Adrenal gland (tissue), 12 donors: Measurements from ENCODE around the gene STX4. TPM values are rescaled to one million over a fixed set of nuclear protein-coding genes. Genes with fewer than 3 reads are reported as not detected.

Experiments
- DNase-seq, 7 donors: peaks; one replicate each; pipeline ENCODE4 v3.0.0-alpha.2; 2019 to 2020
- H3K27ac ChIP-seq, 5 donors: fragments of 200-600 bp; sonication (generic) in 4 of 5; 1 replicate in 3 of 5; 2 replicates in 2 of 5; pipeline versions ENCODE4 v1.5.1 to v1.8.0; 2016 to 2020; ENCODE audit warnings: mild to moderate bottlenecking in 1 of 5
- H3K27me3 ChIP-seq: fragments of 200-600 bp; 2 replicates; pipeline ENCODE4 v1.8.0; 2021
- H3K36me3 ChIP-seq, 2 donors: fragments of 200-600 bp; replicated peaks in 1 of 2; 1 replicate in 1 of 2; 2 replicates in 1 of 2; pipeline versions ENCODE4 v1.5.1 to v1.8.0; 2018 to 2022
- H3K4me1 ChIP-seq, 2 donors: fragments of 200-600 bp; replicated peaks in 1 of 2; 1 replicate in 1 of 2; 2 replicates in 1 of 2; pipeline versions ENCODE4 v1.5.1 to v1.8.0; 2018 to 2021
- H3K4me3 ChIP-seq, 4 donors: fragments of 200-600 bp; sonication (generic) in 3 of 4; one replicate each; pipeline ENCODE4 v1.5.1; 2016 to 2018
- H3K9me3 ChIP-seq, 3 donors: fragments of 200-600 bp; sonication (generic) in 1 of 3; replicated peaks in 1 of 3; 1 replicate in 2 of 3; 2 replicates in 1 of 3; pipeline versions ENCODE4 v1.5.1 to v1.8.0; 2016 to 2021
- CTCF ChIP-seq, 6 experiments: fragments of 450-650 bp in 4 of 6; fragments of 200-600 bp in 2 of 6; sonication (generic) in 1 of 6; IDR thresholded peaks; 1 replicate in 5 of 6; 2 replicates in 1 of 6; pipeline versions ENCODE4 v1.5.1 to v1.8.0; 2016 to 2021; ENCODE audit warnings: antibody characterized with exemption in 6 of 6, mild to moderate bottlenecking in 2 of 6, moderate library complexity in 1 of 6
- POLR2A ChIP-seq, 2 donors: fragments of 450-650 bp; IDR thresholded peaks; one replicate each; pipeline ENCODE4 v1.6.1; 2017; ENCODE audit warnings: antibody characterized with exemption in 2 of 2, mild to moderate bottlenecking in 2 of 2, moderate library complexity in 1 of 2
- WGBS, 4 donors: extraction: QIAGEN DNeasy Blood & Tissue Kit in 2 of 4; methylation state at CpG; one replicate each; pipeline versions ENCODE4 v1.1.5 to v1.1.7; 2013 to 2017; 5-methylcytosine and 5-hydroxymethylcytosine counted together
- intact Hi-C, 2 donors: fragments of 100-400 bp; cut with DNase I; formaldehyde crosslinking; loops; one replicate each; pipeline versions ENCODE4 v1.14.1 to v1.15.0; 2022 to 2023
- polyA plus RNA-seq, 3 donors: library from polyadenylated mRNA; stranded (reverse); fragments of 200-250 nt in 2 of 3; fragments of 350-450 nt in 1 of 3; fragmentation: Illumina TruSeq in 1 of 3; extraction: RNeasy Lipid Tissue Mini Kit (QIAGEN cat#74804) in 1 of 3; gene quantifications; one replicate each; pipeline ENCODE4 v1.2.3, GENCODE V29; 2013 to 2014
- total RNA-seq, 9 donors: library from RNA; depleted of rRNA in 4 of 9; stranded (reverse); fragments of >200 nt in 4 of 9; fragments of 120-200 nt in 1 of 9; fragmentation: NEBNext Ultra II Directional in 1 of 9; extraction: Animal tissue kit (Norgen Biotek cat#: 25700) in 1 of 9; gene quantifications; one replicate each; pipeline versions ENCODE4 v1.1.0 to v1.2.4, GENCODE V29; 2013 to 2023
- donor health status: healthy with polysubstance abuse.
- donor health status: Bipolar disorder and iron deficiency.
- donor health status: DM: yes; HTN: yes; CAD: no.
- donor health status: DM: no; HTN: no; CAD: no.
- donor health status: DM: no; HTN: no; CAD: no.
- donor health status: DM: yes; HTN: yes; CAD: no.

The STX4 gene
- total and polyA plus RNA-seq, 12 donors = 25.0 to 225 (median 58.0) TPM

DNA sequence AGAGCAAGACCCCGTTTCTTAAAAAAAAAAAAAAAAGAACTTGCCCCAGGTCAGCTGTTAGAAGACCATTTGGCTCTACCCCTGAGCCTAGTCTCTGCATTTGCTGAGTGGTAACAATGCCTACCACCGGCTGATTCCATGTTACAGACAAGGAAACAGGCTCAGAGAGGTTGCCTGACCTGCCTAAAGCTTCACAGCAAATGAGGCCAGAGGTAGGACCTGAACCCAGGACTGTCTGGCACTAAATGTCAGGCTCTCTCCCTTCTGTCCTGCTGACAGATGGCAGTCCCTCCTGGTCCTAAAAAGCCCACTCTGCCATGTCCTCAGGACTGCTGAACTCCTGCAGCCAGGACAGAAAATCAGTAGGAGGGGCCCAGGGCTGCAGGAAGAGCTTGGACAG lies 28.7 kb upstream of the STX4 start:
- Histone ChIP-seq H3K9me3 (no peaks in the 10 kb centered on the region), H3K27me3 (peaks cover 9% of the 10 kb centered on the region), H3K4me3 (no peak overlapping the region), H3K4me1 (no peaks in the 10 kb centered on the region), H3K27ac (no peak overlapping the region), H3K36me3 (no peaks in the 10 kb centered on the region)
- TF ChIP-seq CTCF (IDR thresholded peaks at IDR 0.05) (no peak), POLR2A (IDR thresholded peaks at IDR 0.05) (no peak)
- no peak for DNase-seq
- intact Hi-C loops = no loop called here
- 26 to 68% (median 44%) methylated on average over 2 of the region's 2 CpGs for WGBS, 4 donors

DNA sequence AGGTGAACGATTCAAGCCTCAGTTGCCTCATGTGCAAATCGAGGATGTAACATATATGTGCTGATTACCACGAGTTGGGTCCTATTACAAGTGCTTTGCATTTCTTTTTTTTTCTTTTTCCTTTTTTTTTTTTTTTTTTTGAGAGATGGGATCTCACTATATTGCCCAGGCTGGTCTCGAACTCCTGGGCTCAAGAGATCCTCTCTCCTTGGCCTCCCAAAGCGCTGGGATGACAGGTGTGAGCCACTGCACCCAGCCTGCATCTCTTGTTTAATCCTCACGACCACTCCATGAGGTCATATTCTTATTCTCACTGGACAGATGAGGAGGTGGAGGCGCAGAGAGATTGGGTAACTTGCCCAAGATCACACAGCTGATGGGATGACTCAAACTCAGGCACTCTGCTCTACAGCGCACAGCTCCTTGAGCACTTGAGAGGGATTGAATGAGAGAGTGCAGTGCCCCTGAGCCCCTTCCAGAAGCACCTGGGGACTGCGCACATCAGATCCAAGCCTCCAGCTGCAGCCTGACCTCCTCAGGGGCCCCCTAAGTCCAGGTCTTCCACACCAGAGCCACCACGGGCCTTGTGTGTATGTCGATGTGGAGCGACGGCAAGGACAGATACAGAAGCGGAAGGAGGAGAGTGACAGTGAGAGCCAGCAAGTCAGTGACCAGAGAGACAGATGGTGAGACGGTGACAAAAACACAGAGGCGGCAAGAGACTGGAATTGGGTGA lies 27.8 kb upstream of the STX4 start:
- no peak overlapping the region for H3K27ac ChIP-seq
- H3K36me3 ChIP-seq = no peaks in the 10 kb centered on the region
- H3K4me1 ChIP-seq = no peaks in the 10 kb centered on the region
- no peaks in the 10 kb centered on the region for H3K9me3 ChIP-seq
- no peak overlapping the region for H3K4me3 ChIP-seq
- DNase-seq = no peak
- WGBS, 4 donors = 57 to 67% (median 64%) methylated on average over 14 to 16 of the region's 16 CpGs
- TF ChIP-seq CTCF (IDR thresholded peaks at IDR 0.05) = no peak
- no peak for TF ChIP-seq POLR2A (IDR thresholded peaks at IDR 0.05)
- intact Hi-C loops = no loop called here
- peaks cover 10% of the 10 kb centered on the region for H3K27me3 ChIP-seq

GRCh38 chr16:31006086-31006385 lies 27.3 kb upstream of the STX4 start:
- TF ChIP-seq CTCF (IDR thresholded peaks at IDR 0.05) (no peak), POLR2A (IDR thresholded peaks at IDR 0.05) (no peak)
- Histone ChIP-seq H3K27ac (no peak overlapping the region), H3K9me3 (no peaks in the 10 kb centered on the region), H3K4me3 (no peak overlapping the region), H3K4me1 (no peaks in the 10 kb centered on the region), H3K36me3 (no peaks in the 10 kb centered on the region), H3K27me3 (peaks cover 14% of the 10 kb centered on the region)
- intact Hi-C loops = no loop called here
- 39 to 59% (median 51%) methylated on average over 7 of the region's 7 CpGs for WGBS, 4 donors
- DNase-seq = no peak

- no peaks in the 10 kb centered on the region for H3K9me3 ChIP-seq
- TF ChIP-seq POLR2A (IDR thresholded peaks at IDR 0.05) = no peak
- no peak for TF ChIP-seq CTCF (IDR thresholded peaks at IDR 0.05)
- no peak for DNase-seq
- H3K36me3 ChIP-seq = no peaks in the 10 kb centered on the region
- no peak overlapping the region for H3K27ac ChIP-seq
- peaks cover 19% of the 10 kb centered on the region for H3K27me3 ChIP-seq
- intact Hi-C loops = no loop called here
- H3K4me3 ChIP-seq = no peak overlapping the region
- no peaks in the 10 kb centered on the region for H3K4me1 ChIP-seq
- WGBS, 4 donors = 84 to 91% (median 88%) methylated on average over 8 of the region's 8 CpGs
These were observed 26.8 kb upstream of the STX4 start for GRCh38 chr16:31006589-31006988.
